KMS-11 (cell line): ENCODE results near the gene USP15.

Source experiments
- H2AFZ ChIP-seq: fragments of 200-600 bp; sonication (generic); 2 replicates; pipeline ENCODE4 v1.6.1; 2016; ENCODE audit warnings: antibody characterized with exemption, mixed run types, low read depth
- H3K27ac ChIP-seq: fragments of 200-600 bp; sonication (generic); 2 replicates; pipeline ENCODE4 v1.6.1; 2016; ENCODE audit warnings: mild to moderate bottlenecking, mixed run types
- H3K27me3 ChIP-seq: fragments of 200-600 bp; sonication (generic); 2 replicates; pipeline ENCODE4 v1.6.1; 2017; ENCODE audit warnings: mild to moderate bottlenecking, low read depth, mixed run types, moderate library complexity; ENCODE audit not compliant: insufficient read depth
- H3K36me3 ChIP-seq: fragments of 200-600 bp; sonication (generic); 2 replicates; pipeline ENCODE4 v1.6.1; 2017; ENCODE audit warnings: mild to moderate bottlenecking, mixed run types; ENCODE audit not compliant: insufficient read depth
- H3K4me1 ChIP-seq: fragments of 200-600 bp; sonication (generic); 2 replicates; pipeline ENCODE4 v1.6.1; 2016; ENCODE audit warnings: mild to moderate bottlenecking, low read depth, mixed run types; ENCODE audit not compliant: poor library complexity, severe bottlenecking
- H3K4me2 ChIP-seq: fragments of 200-600 bp; sonication (generic); 2 replicates; pipeline ENCODE4 v1.7.0; 2016; ENCODE audit warnings: mild to moderate bottlenecking, mixed run types
- H3K4me3 ChIP-seq: fragments of 200-600 bp; sonication (generic); IDR thresholded peaks from 2 replicates; pipeline ENCODE4 v1.6.1; 2017; ENCODE audit warnings: low read depth, low read length, mixed read lengths; ENCODE audit not compliant: insufficient read depth
- H3K79me2 ChIP-seq: fragments of 200-600 bp; sonication (generic); 2 replicates; pipeline ENCODE4 v1.6.1; 2016; ENCODE audit warnings: low read depth, mixed run types; ENCODE audit not compliant: insufficient read depth
- H3K9ac ChIP-seq: fragments of 200-600 bp; sonication (generic); 2 replicates; pipeline ENCODE4 v1.6.1; 2016; ENCODE audit warnings: mild to moderate bottlenecking, mixed run types
- H4K20me1 ChIP-seq: fragments of 200-600 bp; sonication (generic); 2 replicates; pipeline ENCODE4 v1.6.1; 2016; ENCODE audit warnings: mild to moderate bottlenecking, mixed run types; ENCODE audit not compliant: insufficient read depth
- TF ChIP-seq, protein P1 (sequence below): fragments of 200-600 bp; sonication (generic); conservative IDR thresholded peaks from 2 replicates; pipeline ENCODE4 v1.6.1; 2017; ENCODE audit warnings: low read depth, mild to moderate bottlenecking, antibody characterized with exemption, low read length, moderate library complexity, mixed read lengths

USP15 gene

DNA sequence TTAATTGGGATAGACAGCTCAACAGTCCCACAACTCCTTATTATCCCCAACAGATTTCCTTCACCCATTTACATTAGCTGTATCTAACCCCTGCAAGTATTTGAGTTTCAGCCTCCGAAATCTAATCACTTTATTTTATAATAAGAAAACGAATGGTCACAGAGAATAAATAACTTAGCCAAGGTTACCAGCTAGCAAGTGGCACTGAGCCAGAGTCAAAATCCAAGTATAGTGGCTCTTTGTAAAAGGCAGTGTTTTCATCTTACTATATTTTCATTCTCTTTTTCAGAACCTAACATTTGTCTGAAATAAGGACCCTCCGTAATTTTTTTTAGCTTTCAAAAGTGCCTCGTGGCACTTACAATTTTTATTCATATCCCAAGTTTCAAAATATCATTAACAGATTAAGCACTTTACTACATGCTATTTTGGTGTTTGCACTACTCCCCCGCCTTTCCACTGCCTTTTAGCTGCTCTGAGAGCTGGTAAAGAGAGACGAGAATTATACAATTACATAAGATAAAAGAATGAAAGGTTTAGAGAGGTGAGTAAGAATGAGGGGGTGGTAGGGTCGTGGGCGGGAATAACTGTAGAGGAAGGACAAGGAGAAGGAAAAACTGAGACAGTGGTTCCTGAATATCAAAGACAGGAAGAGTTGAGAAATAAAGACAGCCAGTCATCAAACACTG, 3.7 kb upstream of the USP15 start:
- TF ChIP-seq, protein P1, sequence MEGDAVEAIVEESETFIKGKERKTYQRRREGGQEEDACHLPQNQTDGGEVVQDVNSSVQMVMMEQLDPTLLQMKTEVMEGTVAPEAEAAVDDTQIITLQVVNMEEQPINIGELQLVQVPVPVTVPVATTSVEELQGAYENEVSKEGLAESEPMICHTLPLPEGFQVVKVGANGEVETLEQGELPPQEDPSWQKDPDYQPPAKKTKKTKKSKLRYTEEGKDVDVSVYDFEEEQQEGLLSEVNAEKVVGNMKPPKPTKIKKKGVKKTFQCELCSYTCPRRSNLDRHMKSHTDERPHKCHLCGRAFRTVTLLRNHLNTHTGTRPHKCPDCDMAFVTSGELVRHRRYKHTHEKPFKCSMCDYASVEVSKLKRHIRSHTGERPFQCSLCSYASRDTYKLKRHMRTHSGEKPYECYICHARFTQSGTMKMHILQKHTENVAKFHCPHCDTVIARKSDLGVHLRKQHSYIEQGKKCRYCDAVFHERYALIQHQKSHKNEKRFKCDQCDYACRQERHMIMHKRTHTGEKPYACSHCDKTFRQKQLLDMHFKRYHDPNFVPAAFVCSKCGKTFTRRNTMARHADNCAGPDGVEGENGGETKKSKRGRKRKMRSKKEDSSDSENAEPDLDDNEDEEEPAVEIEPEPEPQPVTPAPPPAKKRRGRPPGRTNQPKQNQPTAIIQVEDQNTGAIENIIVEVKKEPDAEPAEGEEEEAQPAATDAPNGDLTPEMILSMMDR: no peak
- H4K20me1 ChIP-seq: peaks cover 3% of the 10 kb centered on the region; the same call in 1 of the 2 replicates
- H2AFZ ChIP-seq: no peak overlapping the region
- H3K9ac ChIP-seq: no peak overlapping the region
- H3K27ac ChIP-seq: no peak overlapping the region
- no peak overlapping the region for H3K4me3 ChIP-seq
- no peaks in the 10 kb centered on the region for H3K27me3 ChIP-seq
- peaks cover 19% of the 10 kb centered on the region for H3K4me1 ChIP-seq
- H3K36me3 ChIP-seq: no peaks in the 10 kb centered on the region
- no peak overlapping the region for H3K4me2 ChIP-seq
- peaks cover 13% of the 10 kb centered on the region for H3K79me2 ChIP-seq

- H3K79me2 ChIP-seq: peaks cover 30% of the 10 kb centered on the region
- H3K4me2 ChIP-seq: peak overlapping the region; percentile 88
- H3K9ac ChIP-seq: peak overlapping the region; percentile 87; the same call in 1 of the 2 replicates
- no peaks in the 10 kb centered on the region for H3K36me3 ChIP-seq
- H3K4me3 ChIP-seq: no peak overlapping the region
- peak overlapping the region; percentile 86; the same call in 1 of the 2 replicates for H3K27ac ChIP-seq
- TF ChIP-seq, protein P1: no peak
- peaks cover 30% of the 10 kb centered on the region for H3K4me1 ChIP-seq
- peaks cover 19% of the 10 kb centered on the region for H4K20me1 ChIP-seq
- H3K27me3 ChIP-seq: no peaks in the 10 kb centered on the region
- H2AFZ ChIP-seq: peak overlapping the region; percentile 95
These were observed 2.0 kb upstream of the USP15 start for GRCh38 chr12:62258231-62258630.

- Histone ChIP-seq H2AFZ (peak overlapping the region; percentile 95), H3K36me3 (no peaks in the 10 kb centered on the region), H3K4me2 (peak overlapping the region; percentile 88), H3K79me2 (peaks cover 39% of the 10 kb centered on the region), H4K20me1 (peaks cover 25% of the 10 kb centered on the region), H3K9ac (peak overlapping the region; percentile 87), H3K4me1 (peaks cover 39% of the 10 kb centered on the region), H3K4me3 (no peak overlapping the region), H3K27ac (peak overlapping the region; percentile 86), H3K27me3 (no peaks in the 10 kb centered on the region)
- TF ChIP-seq, protein P1: no peak
These were observed 1.1 kb upstream of the USP15 start for GRCh38 chr12:62258941-62259630.

DNA sequence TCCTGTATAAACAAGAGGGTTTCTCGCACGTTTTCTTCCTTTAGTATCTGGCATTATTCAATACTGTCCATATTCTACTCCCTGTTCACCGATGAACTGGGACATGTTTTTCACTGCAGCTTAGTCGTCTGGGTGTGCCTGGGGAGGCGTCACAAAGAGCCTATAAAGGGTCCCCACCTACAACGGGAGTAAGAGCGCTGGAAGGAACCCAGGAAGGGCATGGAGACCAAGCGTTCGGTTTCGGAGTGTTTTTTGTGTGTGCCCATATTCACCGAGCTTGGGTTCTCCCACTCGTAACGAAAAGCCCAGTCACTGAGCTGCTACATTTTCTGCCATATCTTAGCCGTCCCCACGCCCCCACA, 592 bp upstream of the USP15 start:
- peak overlapping the region; percentile 88 for H3K4me2 ChIP-seq
- H3K9ac ChIP-seq: peak overlapping the region; percentile 87
- peaks cover 44% of the 10 kb centered on the region for H3K79me2 ChIP-seq
- TF ChIP-seq, protein P1: no peak
- H3K27ac ChIP-seq: peak overlapping the region; percentile 86
- H2AFZ ChIP-seq: peak overlapping the region; percentile 95
- no peaks in the 10 kb centered on the region for H3K27me3 ChIP-seq
- H3K4me1 ChIP-seq: peaks cover 44% of the 10 kb centered on the region
- H4K20me1 ChIP-seq: peaks cover 29% of the 10 kb centered on the region
- H3K4me3 ChIP-seq: no peak overlapping the region
- no peaks in the 10 kb centered on the region for H3K36me3 ChIP-seq
